AG08396 (cell line): ENCODE measurements around the gene RUSF1.

Experiments
- DNase-seq: peaks from one replicate; pipeline ENCODE4 v3.0.0; 2012; ENCODE audit warnings: low spot score, mixed read lengths

RUSF1 gene

GRCh38 chr16:31471241-31471874 lies 36.8 kb downstream of the RUSF1 start:
- no peak for DNase-seq

DNA sequence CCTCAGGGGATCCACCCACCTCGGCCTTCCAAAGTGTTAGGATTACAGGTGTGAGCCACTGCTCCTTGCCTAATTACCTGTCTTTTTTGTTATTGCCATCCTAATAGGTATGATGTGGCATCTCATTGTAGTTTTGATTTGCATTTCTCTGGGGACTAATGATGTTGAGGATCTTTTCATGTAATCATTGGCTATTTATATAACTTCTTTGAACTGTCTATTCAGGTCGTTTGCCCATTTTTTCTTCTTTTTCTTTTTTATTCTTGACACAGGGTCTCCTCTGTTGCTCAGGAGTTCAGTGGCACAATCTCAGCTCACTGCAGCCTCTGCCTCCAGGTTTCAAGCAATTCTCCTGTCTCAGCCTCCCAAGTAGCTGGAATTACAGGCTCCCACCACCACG lies 37.6 kb downstream of the RUSF1 start:
- DNase-seq: no peak

DNA sequence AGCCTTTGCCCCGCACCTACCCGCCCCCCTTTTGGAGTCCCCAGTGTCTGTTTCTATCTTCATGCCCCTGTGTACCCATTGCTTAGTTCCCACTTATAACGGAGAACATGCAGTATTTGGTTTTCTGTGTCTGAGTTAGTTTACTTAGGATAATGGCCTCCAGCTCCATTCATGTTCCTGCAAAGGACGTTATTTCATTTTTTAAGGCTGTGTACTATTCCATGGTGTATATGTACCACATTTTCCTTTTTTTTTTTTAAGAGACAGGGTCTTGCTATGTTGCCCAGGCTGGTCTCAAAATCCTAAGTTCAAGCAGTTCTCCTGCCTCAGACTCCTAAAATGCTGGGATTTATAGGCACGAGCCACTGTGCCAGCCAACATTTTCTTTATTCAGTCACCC lies 40.3 kb downstream of the RUSF1 start:
- no peak for DNase-seq

GRCh38 chr16:31467151-31467773 lies 40.9 kb downstream of the RUSF1 start:
- no peak for DNase-seq

- no peak for DNase-seq
Observed at GRCh38 chr16:31466381-31466841, 41.8 kb downstream of the RUSF1 start.

DNA sequence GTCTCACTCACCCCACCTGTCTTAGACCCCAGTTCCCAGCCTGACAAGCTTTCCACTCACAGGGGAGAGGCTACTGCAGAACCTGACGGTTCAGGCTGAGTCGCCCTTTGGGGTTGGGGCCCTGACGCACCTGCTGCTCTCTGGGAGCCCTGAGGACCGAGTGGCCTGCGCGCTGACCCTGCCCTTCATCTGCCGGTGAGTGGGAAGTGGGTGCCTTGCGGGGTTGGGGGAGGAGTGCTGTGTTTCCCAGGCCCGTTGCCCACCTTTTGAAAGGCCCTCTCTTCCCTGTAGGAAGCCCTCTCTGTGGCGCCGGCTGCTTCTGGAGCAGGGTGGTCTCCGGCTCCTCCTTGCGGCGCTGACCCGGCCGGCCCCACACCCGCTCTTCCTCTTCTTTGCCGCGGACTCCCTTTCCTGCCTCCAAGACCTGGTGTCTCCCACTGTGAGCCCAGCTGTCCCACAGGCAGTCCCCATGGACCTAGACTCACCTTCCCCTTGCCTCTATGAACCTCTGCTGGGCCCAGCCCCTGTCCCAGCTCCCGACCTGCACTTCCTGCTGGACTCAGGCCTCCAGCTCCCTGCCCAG lies 42.3 kb downstream of the RUSF1 start:
- no peak for DNase-seq

DNA sequence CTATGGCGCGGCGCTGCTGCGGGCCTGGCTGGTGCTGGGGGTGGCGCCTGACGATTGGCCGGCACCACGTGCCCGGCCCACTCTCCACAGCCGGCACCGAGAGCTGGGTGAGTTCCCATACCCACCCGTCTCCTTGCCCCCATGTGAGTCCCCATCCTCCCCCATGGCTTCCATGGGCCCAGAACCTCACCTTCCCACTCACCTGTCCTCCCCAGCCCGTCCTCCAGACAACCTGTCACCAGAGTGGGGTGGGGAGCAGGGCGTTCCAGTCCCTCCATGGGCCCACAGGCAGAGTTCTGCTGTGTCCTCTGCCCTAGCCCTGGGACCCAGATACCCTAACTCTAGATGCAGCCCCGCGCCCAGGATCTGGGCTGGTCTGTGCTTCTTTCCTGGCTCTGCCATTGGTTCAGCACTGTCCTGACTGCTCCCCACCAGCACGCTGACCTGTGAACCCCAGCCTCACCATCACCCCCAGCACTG lies 43.4 kb downstream of the RUSF1 start:
- DNase-seq: no peak

DNA sequence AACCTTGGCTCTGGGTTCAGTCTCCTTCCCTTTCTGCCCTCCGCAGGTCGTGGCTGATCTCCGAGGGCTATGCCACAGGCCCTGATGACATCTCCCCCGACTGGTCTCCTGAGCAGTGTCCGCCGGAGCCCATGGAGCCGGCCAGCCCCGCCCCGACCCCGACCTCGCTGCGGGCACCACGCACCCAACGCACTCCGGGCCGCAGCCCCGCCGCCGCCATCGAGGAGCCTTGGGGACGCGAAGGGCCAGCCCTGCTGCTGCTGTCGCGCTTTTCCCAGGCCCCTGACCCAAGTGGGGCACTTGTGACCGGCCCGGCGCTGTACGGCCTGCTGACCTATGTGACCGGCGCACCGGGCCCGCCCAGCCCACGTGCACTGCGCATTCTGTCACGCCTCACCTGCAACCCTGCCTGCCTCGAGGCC lies 43.8 kb downstream of the RUSF1 start:
- no peak for DNase-seq

- DNase-seq: no peak
Observed at GRCh38 chr16:31461921-31462804, 46.0 kb downstream of the RUSF1 start.

GRCh38 chr16:31461201-31461920 lies 46.8 kb downstream of the RUSF1 start:
- DNase-seq: no peak

GRCh38 chr16:31460582-31461002 lies 47.6 kb downstream of the RUSF1 start:
- DNase-seq: peak; percentile 56

DNA sequence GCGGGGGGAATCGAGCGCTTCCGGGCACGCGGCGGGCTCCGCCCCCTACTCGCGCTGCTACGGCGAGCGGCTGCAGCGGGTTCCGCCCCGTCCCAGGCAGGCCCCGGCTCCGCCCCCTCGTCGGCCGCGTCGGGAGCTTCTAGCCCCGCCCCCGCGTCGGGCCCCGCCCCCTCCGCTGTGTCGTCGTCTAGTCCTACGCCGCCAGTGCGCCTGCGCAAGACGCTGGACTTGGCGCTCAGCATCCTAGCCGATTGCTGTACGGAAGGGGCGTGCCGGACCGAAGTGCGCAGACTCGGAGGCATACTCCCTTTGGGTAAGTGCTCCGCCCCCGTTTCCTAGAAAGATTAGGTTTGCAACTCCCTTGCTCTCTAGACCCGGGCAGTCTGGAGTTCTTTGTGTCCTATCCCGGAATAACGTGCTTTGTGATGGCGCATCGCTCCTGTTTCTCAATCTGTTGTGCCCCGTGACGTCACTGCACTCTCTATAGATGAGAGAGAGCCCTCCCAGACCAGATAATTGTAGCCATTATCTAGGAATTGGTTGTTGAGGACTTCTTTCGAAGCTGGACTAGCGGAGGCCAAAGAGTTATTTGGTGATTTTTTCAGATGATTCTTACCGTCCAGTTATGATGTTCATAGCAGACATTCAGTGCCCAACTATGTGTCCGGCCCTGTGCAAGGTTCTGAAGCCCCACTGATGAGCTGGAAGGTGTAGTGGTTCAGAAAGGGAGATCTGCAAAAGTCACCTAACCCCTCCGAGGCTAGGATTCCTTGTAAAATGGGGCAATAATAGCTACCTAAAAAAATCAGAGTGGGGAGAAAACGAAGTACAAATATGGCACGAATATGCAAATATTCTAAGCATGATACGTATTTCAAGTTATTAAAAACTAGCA lies 48.3 kb downstream of the RUSF1 start:
- DNase-seq: peak; percentile 98

GRCh38 chr16:31458844-31459686 lies 49.1 kb downstream of the RUSF1 start, which contains the start of gene ARMC5:
Gene ARMC5, plus strand, starts transcription at chr16:31459501. Its CDS starts 24 bp downstream, at chr16:31459525.
- peak; percentile 93 for DNase-seq

DNA sequence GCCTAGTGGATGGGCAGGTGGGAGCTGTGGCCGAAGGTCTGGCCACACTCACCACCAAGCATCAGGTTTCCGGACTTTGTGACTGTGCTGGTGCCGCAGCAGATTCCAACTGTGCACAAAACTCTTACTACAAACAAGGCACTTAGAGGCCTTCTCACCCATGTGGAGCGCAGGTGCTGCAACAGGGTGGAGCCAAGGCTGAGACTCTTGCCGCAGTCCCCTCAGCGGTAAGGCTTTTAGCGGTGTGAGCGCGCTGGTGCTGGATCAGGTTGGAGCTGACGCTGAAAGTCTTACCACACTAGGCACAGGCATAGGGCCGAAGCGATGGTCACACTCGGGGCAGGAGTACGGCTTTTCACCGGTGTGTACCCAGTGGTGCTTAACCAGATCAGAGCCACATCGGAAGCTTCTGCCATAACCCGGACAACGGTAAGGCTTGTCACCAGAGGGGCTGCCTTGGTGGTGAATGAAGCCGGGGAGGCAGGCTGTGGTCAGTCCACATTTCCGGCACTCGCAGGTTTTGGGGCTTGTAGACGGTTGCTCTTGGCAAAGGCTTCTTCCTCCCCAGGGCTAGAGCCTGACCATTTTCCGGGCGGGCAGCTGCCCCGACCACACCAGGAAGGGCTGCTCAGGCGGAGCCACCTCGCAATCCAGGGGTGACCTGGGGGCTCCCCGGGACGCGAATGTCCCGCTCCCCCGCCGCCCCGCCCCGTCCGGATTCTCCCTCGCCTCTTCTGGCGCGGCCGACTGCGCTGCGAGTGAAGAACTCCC lies 49.9 kb downstream of the RUSF1 start:
- no peak for DNase-seq

DNA sequence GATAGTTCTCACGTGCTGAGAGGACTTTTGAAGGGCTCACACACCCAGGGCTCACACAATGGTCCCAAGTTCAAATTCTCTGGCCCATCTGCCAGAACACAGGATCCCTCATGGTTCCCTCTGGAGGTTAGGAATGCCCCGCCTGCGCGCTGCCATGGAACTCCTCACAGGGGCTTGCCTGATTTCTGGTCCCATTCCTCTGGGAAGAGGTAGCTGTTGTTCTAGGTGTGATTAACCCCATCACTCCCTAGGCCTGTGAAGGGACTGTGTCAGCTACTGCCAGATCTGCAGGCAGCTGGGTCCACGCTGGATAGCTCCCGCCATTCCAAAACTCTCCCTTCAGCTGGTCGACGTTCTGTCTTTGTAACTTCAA lies 51.2 kb downstream of the RUSF1 start:
- no peak for DNase-seq

DNA sequence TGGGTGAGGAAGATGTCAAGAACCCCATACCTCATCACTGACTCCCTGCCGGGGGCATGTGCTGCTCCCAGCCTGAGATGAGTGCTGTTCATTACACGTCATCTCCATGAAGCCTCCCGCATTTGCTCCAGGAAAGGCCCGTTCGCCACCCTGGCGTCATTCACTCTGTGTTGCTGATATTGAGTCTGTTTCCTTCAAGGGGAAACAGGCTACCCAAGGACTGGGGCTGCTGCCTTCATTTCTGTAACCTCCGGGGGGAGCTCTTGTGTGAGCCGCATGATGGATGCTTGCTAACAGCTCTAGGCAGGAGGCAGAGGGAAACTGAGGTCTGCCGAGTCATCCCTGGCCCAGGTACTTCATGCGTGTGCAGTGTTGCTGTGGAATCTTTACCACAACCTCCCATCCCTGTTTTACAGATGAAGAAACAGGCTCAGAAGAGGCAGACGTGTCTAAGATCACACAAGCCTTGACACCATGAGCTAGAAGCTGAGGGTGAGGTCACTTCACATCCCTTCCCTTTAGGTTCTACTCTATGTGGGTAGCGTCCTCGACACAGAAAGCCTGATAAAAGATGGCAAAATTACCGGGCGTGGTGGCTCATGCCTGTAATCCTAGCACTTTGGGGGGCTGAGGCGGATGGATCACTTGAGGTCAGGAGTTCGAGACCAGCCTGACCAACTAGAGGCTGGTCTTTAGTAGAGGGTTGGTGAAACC lies 52.4 kb downstream of the RUSF1 start:
- DNase-seq: no peak

DNA sequence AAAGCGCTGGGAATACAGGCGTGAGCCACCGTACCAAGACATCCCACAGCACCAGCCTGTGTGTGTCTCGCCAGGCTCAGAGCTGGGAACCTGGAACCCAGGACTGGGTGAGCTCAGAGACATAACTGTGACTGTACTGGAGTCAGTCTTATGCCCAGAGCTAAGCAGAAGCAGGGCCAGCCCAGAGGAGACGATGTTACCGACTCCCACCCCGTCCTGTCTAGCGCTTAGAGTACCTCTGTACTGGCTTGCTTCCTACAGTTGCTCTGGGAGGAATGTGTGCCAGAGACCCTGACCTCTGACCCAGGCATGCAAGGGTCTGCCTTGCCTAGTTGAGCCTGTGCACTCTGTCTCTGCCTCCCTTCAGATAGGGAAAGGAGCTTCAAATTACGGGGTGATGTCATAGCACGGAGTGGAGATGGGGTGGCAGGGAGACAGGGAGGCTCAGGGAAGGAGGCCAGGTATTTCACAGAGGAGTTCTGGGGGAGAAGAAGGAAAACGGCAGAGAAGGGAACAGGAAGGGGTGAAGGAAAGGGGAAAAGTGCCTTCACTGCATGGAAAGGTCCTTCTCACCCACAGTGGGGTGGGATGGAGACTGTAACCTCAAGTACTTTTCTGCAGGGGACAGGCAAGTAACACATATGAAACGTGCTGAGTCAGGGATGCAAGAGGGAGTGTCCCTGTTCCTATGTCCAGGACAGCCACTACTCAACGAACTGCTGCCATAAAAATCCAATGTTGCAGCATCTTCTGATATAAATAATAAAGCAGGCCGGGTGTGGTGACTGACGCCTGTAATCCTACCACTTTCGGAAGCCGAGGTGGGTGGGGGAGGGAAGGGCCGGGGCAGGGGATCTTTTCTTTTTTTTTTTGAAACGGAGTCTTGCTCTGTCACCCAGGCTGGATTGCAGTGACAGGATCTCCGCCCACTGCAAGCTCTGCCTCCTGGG lies 54.7 kb downstream of the RUSF1 start:
- DNase-seq: no peak
